ENCODE results near the gene ZDHHC8.

Gene ZDHHC8

DNA sequence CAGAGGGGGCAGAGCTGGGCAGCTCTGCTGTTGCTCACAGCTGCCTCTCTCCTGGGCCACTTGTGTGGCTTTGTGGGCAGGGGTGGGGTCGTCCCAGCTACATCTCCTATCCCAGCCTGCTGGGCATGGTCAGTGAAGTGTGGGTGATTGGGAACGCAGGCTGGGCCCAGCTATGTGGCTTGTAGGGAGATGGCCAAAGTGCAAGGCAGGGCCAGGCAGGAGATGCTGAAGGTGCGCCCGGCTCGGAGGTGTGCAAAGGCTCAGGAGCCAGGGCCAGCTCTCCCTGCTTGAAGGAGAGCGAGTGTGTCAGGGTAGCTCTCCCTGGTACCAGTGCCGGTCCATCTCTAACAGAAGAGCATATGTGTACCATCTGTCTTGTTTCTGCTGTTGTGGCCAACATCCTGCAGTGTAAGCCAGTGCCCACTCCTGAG, 24.1 kb upstream of the ZDHHC8 start:
- TF ChIP-seq, protein P1, sequence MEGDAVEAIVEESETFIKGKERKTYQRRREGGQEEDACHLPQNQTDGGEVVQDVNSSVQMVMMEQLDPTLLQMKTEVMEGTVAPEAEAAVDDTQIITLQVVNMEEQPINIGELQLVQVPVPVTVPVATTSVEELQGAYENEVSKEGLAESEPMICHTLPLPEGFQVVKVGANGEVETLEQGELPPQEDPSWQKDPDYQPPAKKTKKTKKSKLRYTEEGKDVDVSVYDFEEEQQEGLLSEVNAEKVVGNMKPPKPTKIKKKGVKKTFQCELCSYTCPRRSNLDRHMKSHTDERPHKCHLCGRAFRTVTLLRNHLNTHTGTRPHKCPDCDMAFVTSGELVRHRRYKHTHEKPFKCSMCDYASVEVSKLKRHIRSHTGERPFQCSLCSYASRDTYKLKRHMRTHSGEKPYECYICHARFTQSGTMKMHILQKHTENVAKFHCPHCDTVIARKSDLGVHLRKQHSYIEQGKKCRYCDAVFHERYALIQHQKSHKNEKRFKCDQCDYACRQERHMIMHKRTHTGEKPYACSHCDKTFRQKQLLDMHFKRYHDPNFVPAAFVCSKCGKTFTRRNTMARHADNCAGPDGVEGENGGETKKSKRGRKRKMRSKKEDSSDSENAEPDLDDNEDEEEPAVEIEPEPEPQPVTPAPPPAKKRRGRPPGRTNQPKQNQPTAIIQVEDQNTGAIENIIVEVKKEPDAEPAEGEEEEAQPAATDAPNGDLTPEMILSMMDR (IDR thresholded peaks at IDR 0.05; ENCODE audit: extremely low read depth, insufficient read depth, missing control alignments) = no peak
- DNase-seq (ENCODE audit: low spot score) = no peak
- in situ Hi-C loops (cut with MboI; ENCODE audit: low pct_unique_long_range_greater_than_20kb, low sequenced_read_pairs, unreplicated experiment) = no loop called here

DNA sequence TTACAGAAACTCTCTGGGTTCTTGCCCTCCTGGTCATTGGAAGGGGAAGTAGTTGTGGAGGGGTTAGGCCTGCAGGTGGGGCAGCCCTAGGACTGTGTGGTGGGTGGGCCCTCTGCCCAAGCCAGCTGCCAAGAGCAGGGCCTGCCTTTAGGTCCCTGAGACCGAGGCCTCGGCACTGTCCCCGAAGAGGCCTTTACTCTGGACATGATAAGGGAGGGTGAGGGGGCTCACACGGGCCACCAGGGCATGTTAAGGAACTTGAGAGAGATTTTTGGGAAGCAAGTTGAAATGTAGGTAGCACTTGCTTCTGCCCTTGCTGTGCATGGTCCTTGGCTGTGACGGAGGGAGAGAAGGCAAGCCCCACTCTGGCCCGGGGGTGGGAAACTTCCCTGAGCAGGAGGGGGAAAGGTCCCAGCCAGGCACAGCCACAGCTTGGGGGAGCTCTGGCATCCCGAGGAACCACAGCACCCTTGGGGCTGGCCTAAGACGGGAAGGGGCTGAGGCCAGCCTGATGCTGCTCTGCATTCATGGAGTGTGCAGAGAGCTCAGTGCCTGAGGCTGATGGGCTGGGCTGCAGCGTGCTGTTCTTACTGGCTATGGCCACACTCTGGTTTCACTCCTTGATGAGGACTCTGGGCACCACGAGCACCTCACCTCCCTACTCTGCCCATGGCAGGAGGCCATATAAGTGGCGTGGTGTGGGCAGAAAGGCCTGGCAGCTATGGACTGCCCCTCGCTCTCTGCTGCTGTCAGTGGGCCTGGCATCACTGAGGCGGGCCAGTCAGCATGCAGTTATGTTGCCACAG, 23.4 kb upstream of the ZDHHC8 start:
- TF ChIP-seq, protein P1 (IDR thresholded peaks at IDR 0.05; ENCODE audit: extremely low read depth, insufficient read depth, missing control alignments) = no peak
- no peak for DNase-seq (ENCODE audit: low spot score)
- in situ Hi-C loops (cut with MboI; ENCODE audit: low pct_unique_long_range_greater_than_20kb, low sequenced_read_pairs, unreplicated experiment) = no loop called here

DNA sequence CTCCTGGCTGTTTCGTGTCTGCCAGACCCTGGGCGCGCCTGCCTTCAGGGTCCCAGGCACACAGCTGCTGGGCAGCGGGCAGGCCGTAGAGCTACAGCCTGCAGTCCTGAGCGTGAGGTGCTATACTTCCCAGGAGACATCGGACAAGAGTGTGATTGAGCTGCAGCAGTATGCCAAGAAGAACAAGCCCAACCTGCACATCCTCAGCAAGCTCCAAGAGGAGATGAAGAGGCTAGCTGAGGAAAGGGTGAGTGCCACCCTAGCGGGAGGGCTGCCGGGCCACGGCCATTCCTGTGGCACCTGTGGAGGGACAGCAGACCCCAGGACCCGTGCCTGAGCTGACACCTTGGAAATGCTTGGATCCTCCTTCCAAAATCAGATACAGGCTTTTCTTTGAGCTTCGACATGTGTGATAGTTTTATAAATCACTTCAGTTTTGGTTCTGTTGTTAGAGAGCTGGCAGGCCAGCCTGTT, 22.8 kb upstream of the ZDHHC8 start:
- no peak for DNase-seq (ENCODE audit: low spot score)
- in situ Hi-C loops (cut with MboI; ENCODE audit: low pct_unique_long_range_greater_than_20kb, low sequenced_read_pairs, unreplicated experiment) = no loop called here
- TF ChIP-seq, protein P1 (IDR thresholded peaks at IDR 0.05; ENCODE audit: extremely low read depth, insufficient read depth, missing control alignments) = no peak

DNA sequence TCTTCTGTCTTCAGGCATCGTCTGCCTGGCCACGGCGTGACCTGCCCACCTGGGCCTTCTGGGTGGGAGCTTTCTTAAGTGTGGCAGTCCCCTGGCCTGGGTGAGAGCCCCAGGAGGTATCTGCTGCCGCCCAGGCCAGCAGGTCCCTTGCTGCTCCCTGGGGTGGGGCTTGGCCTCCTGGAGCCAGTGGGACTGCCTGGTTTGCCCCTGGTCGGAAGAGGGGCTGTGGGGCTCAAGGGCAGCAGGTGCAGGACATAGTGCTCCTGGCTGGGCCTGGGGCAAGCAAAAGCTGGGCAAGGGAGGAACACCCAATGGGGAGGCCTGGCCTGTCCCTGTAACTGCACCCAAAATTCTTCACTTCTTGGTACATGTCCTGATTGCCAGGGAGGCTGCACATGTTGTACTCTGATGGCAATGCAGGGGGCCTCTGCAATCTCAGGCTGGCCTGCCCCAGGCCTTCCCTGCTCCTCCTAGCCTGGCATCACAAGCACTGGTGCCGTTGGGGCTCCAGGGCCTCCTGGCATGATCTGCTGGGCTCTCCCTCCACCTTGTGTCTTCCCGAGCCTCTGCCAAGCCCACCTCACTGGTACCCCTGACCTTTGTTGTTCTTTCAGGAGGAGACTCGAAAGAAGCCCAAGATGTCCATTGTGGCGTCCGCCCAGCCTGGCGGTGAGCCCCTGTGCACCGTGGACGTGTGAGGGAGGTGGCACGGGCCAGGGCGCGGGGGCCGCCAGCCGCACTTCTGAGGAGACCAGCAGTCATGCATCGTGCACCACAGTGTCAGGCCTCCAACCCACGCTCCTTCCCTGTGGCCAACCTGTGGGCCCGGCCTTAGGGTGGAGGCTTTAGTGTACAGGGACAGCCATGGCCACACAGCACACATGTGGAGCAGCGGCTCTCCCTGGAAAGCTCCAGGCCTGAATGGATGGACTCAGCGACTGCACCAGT, 21.9 kb upstream of the ZDHHC8 start:
- TF ChIP-seq, protein P1 (IDR thresholded peaks at IDR 0.05; ENCODE audit: extremely low read depth, insufficient read depth, missing control alignments) = no peak
- DNase-seq (ENCODE audit: low spot score) = no peak
- in situ Hi-C loops (cut with MboI; ENCODE audit: low pct_unique_long_range_greater_than_20kb, low sequenced_read_pairs, unreplicated experiment) = no loop called here

DNA sequence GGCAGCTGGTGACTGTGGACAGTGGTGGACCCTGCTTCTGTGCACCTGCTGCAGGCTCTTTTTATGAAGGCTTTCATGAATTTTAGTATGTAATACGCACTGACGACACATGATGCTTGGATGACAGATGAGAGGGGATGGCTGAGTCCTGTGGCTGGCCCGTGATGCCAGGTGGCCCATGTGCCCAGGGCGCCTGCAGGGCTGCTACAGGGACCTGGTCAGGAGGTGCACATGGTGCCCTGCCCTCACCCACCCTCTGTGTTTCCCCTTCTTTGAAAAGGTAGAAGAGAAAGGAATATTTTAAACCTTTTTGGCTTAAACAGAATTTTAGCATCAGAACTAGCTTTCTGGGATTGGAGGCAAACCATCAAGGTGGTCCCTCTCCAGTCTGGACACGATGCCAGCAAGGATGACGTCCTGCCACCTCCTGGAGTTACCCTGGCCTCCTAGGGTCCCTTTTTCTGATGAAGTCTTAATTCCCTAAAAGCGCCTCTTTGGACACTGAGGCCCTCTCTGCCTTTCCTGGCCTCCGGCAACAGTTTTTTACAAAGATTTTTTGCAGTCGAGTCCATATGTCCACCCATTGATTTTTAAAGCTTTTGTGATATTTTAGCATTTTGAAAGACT, 21.1 kb upstream of the ZDHHC8 start:
- TF ChIP-seq, protein P1 (IDR thresholded peaks at IDR 0.05; ENCODE audit: extremely low read depth, insufficient read depth, missing control alignments) = no peak
- in situ Hi-C loops (cut with MboI; ENCODE audit: low pct_unique_long_range_greater_than_20kb, low sequenced_read_pairs, unreplicated experiment) = no loop called here
- no peak for DNase-seq (ENCODE audit: low spot score)

DNA sequence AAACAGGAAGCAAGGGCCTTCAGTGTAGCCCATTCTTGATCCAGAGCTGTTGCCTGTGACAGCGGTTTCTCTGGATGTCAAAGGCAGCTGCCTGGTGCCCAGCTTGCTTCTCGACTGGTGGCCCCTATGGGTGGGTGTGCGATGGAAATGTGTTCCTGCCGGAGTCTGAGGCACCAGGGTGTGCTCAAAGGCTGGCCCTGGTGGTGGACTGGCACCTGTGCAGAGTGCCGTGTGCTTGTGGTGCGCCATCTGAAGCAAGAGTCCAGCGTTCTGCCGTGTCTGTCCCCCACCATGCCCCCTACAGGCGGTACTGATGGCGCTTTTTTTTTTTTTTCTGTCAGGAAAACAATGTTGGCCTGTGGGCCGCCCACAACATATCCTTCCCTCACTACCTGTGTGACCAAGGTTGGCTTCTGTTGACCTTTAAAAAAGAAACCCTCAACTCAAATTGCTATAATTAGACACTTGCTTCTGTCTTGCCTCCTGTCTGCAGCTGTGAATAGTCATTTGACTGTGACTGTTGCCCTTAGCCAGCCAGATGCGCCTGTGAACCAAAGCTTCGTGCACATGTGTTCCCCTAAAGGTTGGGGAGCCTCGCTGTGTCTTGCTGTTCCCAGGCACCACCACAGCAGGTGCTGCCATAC, 20.4 kb upstream of the ZDHHC8 start:
- in situ Hi-C loops (cut with MboI; ENCODE audit: low pct_unique_long_range_greater_than_20kb, low sequenced_read_pairs, unreplicated experiment) = no loop called here
- peak; percentile 60 for DNase-seq (ENCODE audit: low spot score)

More for the DNA sequence above, 20.4 kb upstream of the ZDHHC8 start:
- TF ChIP-seq, protein P1 (IDR thresholded peaks at IDR 0.05; ENCODE audit: extremely low read depth, insufficient read depth, missing control alignments) = peak; percentile 51

Measured in GM13977 (cell line).